Neural progenitor cell (in vitro differentiated cells): ENCODE measurements around the gene TRPC4. TPM values are rescaled to one million over a fixed set of nuclear protein-coding genes. Genes with fewer than 3 reads are reported as not detected.

Source experiments
- DNase-seq: peaks from one replicate; pipeline ENCODE4 v3.0.0-alpha.2; 2016; ENCODE audit warnings: low spot score
- H2AFZ ChIP-seq: fragments of 200-600 bp; sonication (generic); replicated peaks from 2 replicates; pipeline ENCODE4 v1.6.1; 2016; ENCODE audit warnings: antibody characterized with exemption
- H3F3A ChIP-seq: fragments of 200-600 bp; sonication (generic); 2 replicates; pipeline ENCODE4 v1.6.1; 2016; ENCODE audit warnings: antibody characterized with exemption, low read depth
- H3K27ac ChIP-seq: fragments of 200-600 bp; sonication (generic); 2 replicates; pipeline ENCODE4 v1.5.1; 2016; ENCODE audit warnings: mild to moderate bottlenecking
- H3K27me3 ChIP-seq: fragments of 200-600 bp; sonication (generic); 2 replicates; pipeline ENCODE4 v1.6.1; 2016; ENCODE audit warnings: mild to moderate bottlenecking, moderate library complexity
- H3K36me3 ChIP-seq: fragments of 200-600 bp; sonication (generic); 2 replicates; pipeline ENCODE4 v1.5.1; 2016
- H3K4me1 ChIP-seq: fragments of 200-600 bp; sonication (generic); 2 replicates; pipeline ENCODE4 v1.6.1; 2016; ENCODE audit warnings: mixed run types
- H3K4me2 ChIP-seq: fragments of 200-600 bp; sonication (generic); 2 replicates; pipeline ENCODE4 v1.6.1; 2016
- H3K4me3 ChIP-seq: fragments of 200-600 bp; sonication (generic); 2 replicates; pipeline ENCODE4 v1.5.1; 2016
- H3K79me2 ChIP-seq: fragments of 200-600 bp; sonication (generic); 2 replicates; pipeline ENCODE4 v1.6.1; 2016; ENCODE audit warnings: low read depth
- H3K9ac ChIP-seq: fragments of 200-600 bp; sonication (generic); 2 replicates; pipeline ENCODE4 v1.6.1; 2016
- H3K9me3 ChIP-seq: fragments of 200-600 bp; sonication (generic); 2 replicates; pipeline ENCODE4 v1.5.1; 2016; ENCODE audit warnings: low read depth
- H4K20me1 ChIP-seq: fragments of 200-600 bp; sonication (generic); 2 replicates; pipeline ENCODE4 v1.6.1; 2016; ENCODE audit warnings: low read depth
- H3K27ac Mint-ChIP-seq: 3 replicates; pipeline ENCODE4 v1.8.0; 2021; ENCODE audit warnings: mixed read lengths
- H3K27me3 Mint-ChIP-seq: 2 replicates; pipeline ENCODE4 v1.8.0; 2022; ENCODE audit warnings: low read depth, mild to moderate bottlenecking, inconsistent platforms, moderate library complexity, mixed read lengths; ENCODE audit not compliant: insufficient read depth
- H3K36me3 Mint-ChIP-seq: 3 replicates; pipeline ENCODE4 v1.8.0; 2021; ENCODE audit warnings: mixed read lengths
- H3K4me1 Mint-ChIP-seq: 3 replicates; pipeline ENCODE4 v1.8.0; 2021; ENCODE audit warnings: mixed read lengths
- H3K4me3 Mint-ChIP-seq: 3 replicates; pipeline ENCODE4 v1.8.0; 2021; ENCODE audit warnings: mild to moderate bottlenecking, moderate library complexity, mixed read lengths
- H3K9me3 Mint-ChIP-seq: 3 replicates; pipeline ENCODE4 v1.8.0; 2020; ENCODE audit warnings: mixed read lengths
- EZH2 ChIP-seq: fragments of 200-600 bp; sonication (generic); IDR thresholded peaks from 2 replicates; pipeline ENCODE4 v1.6.1; 2017; ENCODE audit warnings: antibody characterized with exemption, mild to moderate bottlenecking, moderate library complexity
- EZH2phosphoT487 ChIP-seq: fragments of 200-600 bp; sonication (generic); IDR thresholded peaks from 2 replicates; pipeline ENCODE4 v1.6.1; 2017; ENCODE audit warnings: antibody characterized with exemption
- total RNA-seq: library from RNA; depleted of rRNA; stranded (reverse); fragments of >200 nt; gene quantifications from 2 replicates; pipeline ENCODE4 v1.2.3, GENCODE V29; 2015; ENCODE audit warnings: low replicate concordance
- TF ChIP-seq, protein P1 (sequence below): fragments of 200-600 bp; sonication (generic); IDR thresholded peaks from 2 replicates; pipeline ENCODE4 v1.5.1; 2017; ENCODE audit warnings: antibody characterized with exemption, mild to moderate bottlenecking

Gene TRPC4
- total RNA-seq, 1 donor from 2014 or later: 21.1 TPM

DNA sequence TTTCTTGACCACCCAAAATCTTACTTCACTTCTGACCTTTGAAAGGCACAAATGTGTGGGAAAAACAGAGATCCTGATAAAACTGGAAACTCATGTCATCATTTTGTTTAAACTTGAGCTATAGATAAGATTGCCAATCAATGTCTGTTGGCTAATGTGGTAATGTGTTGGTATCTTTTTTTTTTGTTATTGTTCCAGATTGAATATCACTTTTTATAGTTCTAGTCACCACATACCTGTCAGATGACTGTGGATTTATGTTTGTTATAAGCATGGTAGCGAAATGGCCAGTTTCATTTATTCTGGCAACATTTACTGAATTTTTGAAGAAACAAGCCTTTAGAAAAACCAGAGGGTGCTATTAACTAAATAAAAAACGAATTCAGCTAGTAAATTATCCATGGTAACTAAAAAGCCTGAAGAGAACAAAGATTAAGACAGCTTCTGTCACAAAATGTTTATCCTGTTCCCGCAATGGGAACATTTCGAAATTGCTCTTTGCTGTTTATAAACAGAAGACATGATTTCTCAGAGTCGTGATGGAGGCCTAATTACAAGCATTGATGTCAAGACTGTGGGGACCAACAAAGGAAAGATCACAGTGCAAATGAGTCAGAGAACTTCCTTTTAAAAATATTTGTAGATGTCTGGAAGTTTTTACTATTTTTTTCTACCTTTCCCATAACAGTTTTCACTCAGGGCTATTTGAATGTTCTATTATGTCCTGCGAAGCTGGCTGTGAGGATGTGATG lies 188.1 kb downstream of the TRPC4 start:
- Histone ChIP-seq H3K9me3 (no peaks in the 10 kb centered on the region), H3K79me2 (no peaks in the 10 kb centered on the region), H3K36me3 (no peaks in the 10 kb centered on the region), H3K9ac (no peak overlapping the region), H3K27ac (no peak overlapping the region), H3K4me2 (no peak overlapping the region), H3K4me1 (no peaks in the 10 kb centered on the region), H3K4me3 (no peak overlapping the region), H2AFZ (no peak overlapping the region), H3F3A (no peaks in the 10 kb centered on the region), H3K27me3 (no peaks in the 10 kb centered on the region), H4K20me1 (no peaks in the 10 kb centered on the region)
- TF ChIP-seq EZH2 (no peak), EZH2phosphoT487 (no peak)
- TF ChIP-seq, protein P1, sequence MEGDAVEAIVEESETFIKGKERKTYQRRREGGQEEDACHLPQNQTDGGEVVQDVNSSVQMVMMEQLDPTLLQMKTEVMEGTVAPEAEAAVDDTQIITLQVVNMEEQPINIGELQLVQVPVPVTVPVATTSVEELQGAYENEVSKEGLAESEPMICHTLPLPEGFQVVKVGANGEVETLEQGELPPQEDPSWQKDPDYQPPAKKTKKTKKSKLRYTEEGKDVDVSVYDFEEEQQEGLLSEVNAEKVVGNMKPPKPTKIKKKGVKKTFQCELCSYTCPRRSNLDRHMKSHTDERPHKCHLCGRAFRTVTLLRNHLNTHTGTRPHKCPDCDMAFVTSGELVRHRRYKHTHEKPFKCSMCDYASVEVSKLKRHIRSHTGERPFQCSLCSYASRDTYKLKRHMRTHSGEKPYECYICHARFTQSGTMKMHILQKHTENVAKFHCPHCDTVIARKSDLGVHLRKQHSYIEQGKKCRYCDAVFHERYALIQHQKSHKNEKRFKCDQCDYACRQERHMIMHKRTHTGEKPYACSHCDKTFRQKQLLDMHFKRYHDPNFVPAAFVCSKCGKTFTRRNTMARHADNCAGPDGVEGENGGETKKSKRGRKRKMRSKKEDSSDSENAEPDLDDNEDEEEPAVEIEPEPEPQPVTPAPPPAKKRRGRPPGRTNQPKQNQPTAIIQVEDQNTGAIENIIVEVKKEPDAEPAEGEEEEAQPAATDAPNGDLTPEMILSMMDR: no peak
- Mint-ChIP-seq H3K27me3 (no peaks in the 10 kb centered on the region), H3K27ac (peak overlapping the region; percentile 88), H3K9me3 (peaks cover 6% of the 10 kb centered on the region), H3K4me1 (peaks cover 42% of the 10 kb centered on the region), H3K36me3 (peaks cover 15% of the 10 kb centered on the region), H3K4me3 (no peak overlapping the region)
- no peak for DNase-seq

DNA sequence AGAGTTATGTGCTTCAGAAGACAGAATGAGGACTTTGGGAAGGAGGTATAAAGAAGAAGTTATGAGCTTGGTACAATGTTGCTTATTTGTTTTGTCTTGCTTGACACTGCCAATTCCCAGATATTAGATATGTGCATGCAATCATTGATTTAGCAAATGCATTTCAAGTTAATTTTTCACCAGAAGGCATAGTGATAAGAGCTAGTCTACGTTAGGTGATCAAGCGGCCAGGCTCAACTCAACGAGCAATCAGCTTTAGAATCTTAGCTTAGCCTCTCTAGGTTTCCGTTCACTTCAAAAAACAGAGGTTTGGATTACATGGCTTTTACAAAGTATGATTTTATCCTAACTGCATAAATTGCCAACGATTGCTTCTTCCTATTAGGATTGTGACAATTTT lies 189.4 kb downstream of the TRPC4 start:
- H3K36me3 ChIP-seq: no peaks in the 10 kb centered on the region
- no peaks in the 10 kb centered on the region for H3K79me2 ChIP-seq
- H3K9me3 ChIP-seq: no peaks in the 10 kb centered on the region
- no peaks in the 10 kb centered on the region for H3K4me1 ChIP-seq
- Mint-ChIP-seq H3K4me3 (no peak overlapping the region), H3K27ac (no peak overlapping the region), H3K4me1 (peaks cover 42% of the 10 kb centered on the region), H3K27me3 (no peaks in the 10 kb centered on the region), H3K9me3 (peaks cover 8% of the 10 kb centered on the region), H3K36me3 (peaks cover 17% of the 10 kb centered on the region)
- H2AFZ ChIP-seq: no peak overlapping the region
- no peaks in the 10 kb centered on the region for H3K27me3 ChIP-seq
- no peak overlapping the region for H3K4me3 ChIP-seq
- H3K9ac ChIP-seq: no peak overlapping the region
- no peaks in the 10 kb centered on the region for H4K20me1 ChIP-seq
- no peak overlapping the region for H3K27ac ChIP-seq
- TF ChIP-seq EZH2phosphoT487 (no peak), EZH2 (no peak)
- TF ChIP-seq, protein P1: no peak
- no peak overlapping the region for H3K4me2 ChIP-seq
- no peak for DNase-seq
- no peaks in the 10 kb centered on the region for H3F3A ChIP-seq

DNA sequence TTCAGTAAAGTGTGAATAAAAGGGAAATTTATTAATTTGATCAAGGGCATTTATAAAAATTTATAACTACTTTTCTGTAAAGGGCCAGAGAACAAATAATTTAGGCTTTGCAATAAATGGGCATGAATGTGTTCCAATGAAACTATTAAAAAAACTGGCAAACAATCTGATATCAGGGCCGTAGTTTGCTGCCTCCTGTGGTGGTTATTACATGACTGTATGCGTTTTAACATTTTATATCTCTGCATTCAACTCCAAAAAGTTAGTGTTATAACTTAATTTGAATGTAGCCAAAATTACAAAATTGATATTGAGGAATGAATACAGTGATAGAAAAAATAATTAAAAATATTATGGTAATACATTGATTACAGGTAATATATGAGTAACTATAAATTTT lies 190.5 kb downstream of the TRPC4 start:
- H3K27me3 Mint-ChIP-seq: no peaks in the 10 kb centered on the region
- H3K4me1 ChIP-seq: no peaks in the 10 kb centered on the region
- H3K4me3 Mint-ChIP-seq: no peak overlapping the region
- no peaks in the 10 kb centered on the region for H3F3A ChIP-seq
- no peak overlapping the region for H3K27ac Mint-ChIP-seq
- no peaks in the 10 kb centered on the region for H3K9me3 ChIP-seq
- H3K9ac ChIP-seq: no peak overlapping the region
- H3K36me3 Mint-ChIP-seq: peaks cover 14% of the 10 kb centered on the region
- peaks cover 39% of the 10 kb centered on the region for H3K4me1 Mint-ChIP-seq
- H3K27ac ChIP-seq: no peak overlapping the region
- H4K20me1 ChIP-seq: no peaks in the 10 kb centered on the region
- H3K4me2 ChIP-seq: no peak overlapping the region
- H3K27me3 ChIP-seq: no peaks in the 10 kb centered on the region
- H3K9me3 Mint-ChIP-seq: peaks cover 5% of the 10 kb centered on the region
- TF ChIP-seq EZH2 (no peak), EZH2phosphoT487 (no peak)
- no peak overlapping the region for H3K4me3 ChIP-seq
- H2AFZ ChIP-seq: no peak overlapping the region
- H3K79me2 ChIP-seq: no peaks in the 10 kb centered on the region
- DNase-seq: no peak
- peaks cover 3% of the 10 kb centered on the region for H3K36me3 ChIP-seq

DNA sequence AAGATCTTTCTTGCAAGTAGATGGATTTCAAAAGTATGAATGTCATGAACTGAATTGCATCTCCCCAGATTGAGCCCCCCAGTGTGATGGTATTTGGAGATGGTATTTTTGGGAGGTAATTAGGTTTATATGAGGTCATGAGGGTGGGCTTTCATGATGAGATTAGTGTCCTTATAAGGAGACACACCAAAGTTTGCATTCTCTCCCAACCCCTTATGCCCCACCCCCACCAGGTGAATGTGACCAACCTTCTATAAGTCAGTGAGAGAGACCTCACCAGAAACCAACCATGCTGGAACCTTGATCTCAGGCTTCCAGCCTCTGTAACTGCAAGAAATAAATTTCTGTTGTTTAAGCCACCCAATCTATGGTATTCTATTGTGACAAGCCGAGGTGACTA lies 199.7 kb downstream of the TRPC4 start:
- H3K9me3 ChIP-seq: no peaks in the 10 kb centered on the region
- no peak overlapping the region for H3K9ac ChIP-seq
- H3K27me3 ChIP-seq: no peaks in the 10 kb centered on the region
- no peaks in the 10 kb centered on the region for H3K79me2 ChIP-seq
- H3K27ac Mint-ChIP-seq: no peak overlapping the region
- no peaks in the 10 kb centered on the region for H4K20me1 ChIP-seq
- H3K4me1 ChIP-seq: no peaks in the 10 kb centered on the region
- no peak overlapping the region for H3K4me3 ChIP-seq
- H2AFZ ChIP-seq: no peak overlapping the region
- H3K27me3 Mint-ChIP-seq: no peaks in the 10 kb centered on the region
- H3K4me3 Mint-ChIP-seq: no peak overlapping the region
- H3K9me3 Mint-ChIP-seq: peaks cover 3% of the 10 kb centered on the region
- peaks cover 28% of the 10 kb centered on the region for H3K4me1 Mint-ChIP-seq
- DNase-seq: no peak
- H3K27ac ChIP-seq: no peak overlapping the region
- H3K36me3 ChIP-seq: peaks cover 3% of the 10 kb centered on the region
- peaks cover 27% of the 10 kb centered on the region for H3K36me3 Mint-ChIP-seq
- no peak overlapping the region for H3K4me2 ChIP-seq
- H3F3A ChIP-seq: no peaks in the 10 kb centered on the region
- no peak for TF ChIP-seq EZH2
- TF ChIP-seq EZH2phosphoT487: no peak
- TF ChIP-seq, protein P1: no peak
